Measurements from ENCODE around the gene RARA. TPM values are rescaled to one million over a fixed set of nuclear protein-coding genes. Genes with fewer than 3 reads are reported as not detected.

Gene RARA
- polyA plus RNA-seq, 1 donor from 2014 or later: 6.6 TPM

GRCh38 chr17:40349895-40350688 lies 41.1 kb downstream of the RARA start:
- Histone ChIP-seq H3F3A (ENCODE audit: insufficient read depth, low read length, poor library complexity, severe bottlenecking) (no peaks in the 10 kb centered on the region), H3K9me3 (ENCODE audit: low read length) (no peaks in the 10 kb centered on the region), H3K9me2 (ENCODE audit: insufficient read depth, low read length) (no peaks in the 10 kb centered on the region), H3K36me3 (ENCODE audit: insufficient read depth, low read length) (no peaks in the 10 kb centered on the region), H3K27ac (ENCODE audit: low read length) (peak overlapping the region; percentile 99), H4K20me1 (ENCODE audit: insufficient read depth) (no peaks in the 10 kb centered on the region), H3K79me2 (replicated peaks; ENCODE audit: insufficient read depth, low read length) (peaks cover 30% of the 10 kb centered on the region), H3K9ac (ENCODE audit: low read length) (peak overlapping the region; percentile 90), H2AFZ (ENCODE audit: low read depth, low read length) (no peak overlapping the region), H3K4me2 (ENCODE audit: low read length) (peak overlapping the region; percentile 66), H3K27me3 (ENCODE audit: insufficient read depth, low read depth, low read length) (no peaks in the 10 kb centered on the region), H3K4me3 (ENCODE audit: low read length) (peak overlapping the region; percentile 64)
- TF ChIP-seq EP300 (conservative IDR thresholded peaks at IDR 0.05; ENCODE audit: poor library complexity, severe bottlenecking) (peak; percentile 95), REST (IDR thresholded peaks at IDR 0.05; ENCODE audit: borderline replicate concordance) (no peak), MXI1 (conservative IDR thresholded peaks at IDR 0.05; ENCODE audit: poor library complexity, severe bottlenecking) (peak; percentile 53), SMC3 (conservative IDR thresholded peaks at IDR 0.05; ENCODE audit: poor library complexity) (peak; percentile 4), EZH2 (IDR thresholded peaks at IDR 0.05; ENCODE audit: borderline replicate concordance, insufficient read depth, low read length, poor library complexity, severe bottlenecking) (no peak), CTCF (IDR thresholded peaks at IDR 0.05; ENCODE audit: poor library complexity, severe bottlenecking) (no peak)

- no peaks in the 10 kb centered on the region for H3K9me2 ChIP-seq (ENCODE audit: insufficient read depth, low read length)
- H3K4me3 ChIP-seq (ENCODE audit: low read length): peak overlapping the region; percentile 64
- TF ChIP-seq REST (IDR thresholded peaks at IDR 0.05; ENCODE audit: borderline replicate concordance): peak; percentile 51
- no peak for TF ChIP-seq EZH2 (IDR thresholded peaks at IDR 0.05; ENCODE audit: borderline replicate concordance, insufficient read depth, low read length, poor library complexity, severe bottlenecking)
- peak; percentile 77 for TF ChIP-seq TAF1 (IDR thresholded peaks at IDR 0.05; ENCODE audit: low read depth)
- peak; percentile 31 for TF ChIP-seq MXI1 (conservative IDR thresholded peaks at IDR 0.05; ENCODE audit: poor library complexity, severe bottlenecking)
- TF ChIP-seq EP300 (conservative IDR thresholded peaks at IDR 0.05; ENCODE audit: poor library complexity, severe bottlenecking): peak; percentile 71
- peak; percentile 85 for TF ChIP-seq POLR2AphosphoS5 (IDR thresholded peaks at IDR 0.05)
- TF ChIP-seq SMC3 (conservative IDR thresholded peaks at IDR 0.05; ENCODE audit: poor library complexity): no peak
- peak overlapping the region; percentile 90 for H3K9ac ChIP-seq (ENCODE audit: low read length)
- no peaks in the 10 kb centered on the region for H3K36me3 ChIP-seq (ENCODE audit: insufficient read depth, low read length)
- H3K9me3 ChIP-seq (ENCODE audit: low read length): no peaks in the 10 kb centered on the region
- no peaks in the 10 kb centered on the region for H3F3A ChIP-seq (ENCODE audit: insufficient read depth, low read length, poor library complexity, severe bottlenecking)
- peak overlapping the region; percentile 66 for H3K4me2 ChIP-seq (ENCODE audit: low read length)
- H3K27me3 ChIP-seq (ENCODE audit: insufficient read depth, low read depth, low read length): no peaks in the 10 kb centered on the region
- peak overlapping the region; percentile 99 for H3K27ac ChIP-seq (ENCODE audit: low read length)
- peaks cover 22% of the 10 kb centered on the region for H3K79me2 ChIP-seq (replicated peaks; ENCODE audit: insufficient read depth, low read length)
- H2AFZ ChIP-seq (ENCODE audit: low read depth, low read length): no peak overlapping the region
- no peaks in the 10 kb centered on the region for H4K20me1 ChIP-seq (ENCODE audit: insufficient read depth)
These were observed 41.8 kb downstream of the RARA start for GRCh38 chr17:40350689-40351358.
